ENCODE results near the gene POLD1.

DNA sequence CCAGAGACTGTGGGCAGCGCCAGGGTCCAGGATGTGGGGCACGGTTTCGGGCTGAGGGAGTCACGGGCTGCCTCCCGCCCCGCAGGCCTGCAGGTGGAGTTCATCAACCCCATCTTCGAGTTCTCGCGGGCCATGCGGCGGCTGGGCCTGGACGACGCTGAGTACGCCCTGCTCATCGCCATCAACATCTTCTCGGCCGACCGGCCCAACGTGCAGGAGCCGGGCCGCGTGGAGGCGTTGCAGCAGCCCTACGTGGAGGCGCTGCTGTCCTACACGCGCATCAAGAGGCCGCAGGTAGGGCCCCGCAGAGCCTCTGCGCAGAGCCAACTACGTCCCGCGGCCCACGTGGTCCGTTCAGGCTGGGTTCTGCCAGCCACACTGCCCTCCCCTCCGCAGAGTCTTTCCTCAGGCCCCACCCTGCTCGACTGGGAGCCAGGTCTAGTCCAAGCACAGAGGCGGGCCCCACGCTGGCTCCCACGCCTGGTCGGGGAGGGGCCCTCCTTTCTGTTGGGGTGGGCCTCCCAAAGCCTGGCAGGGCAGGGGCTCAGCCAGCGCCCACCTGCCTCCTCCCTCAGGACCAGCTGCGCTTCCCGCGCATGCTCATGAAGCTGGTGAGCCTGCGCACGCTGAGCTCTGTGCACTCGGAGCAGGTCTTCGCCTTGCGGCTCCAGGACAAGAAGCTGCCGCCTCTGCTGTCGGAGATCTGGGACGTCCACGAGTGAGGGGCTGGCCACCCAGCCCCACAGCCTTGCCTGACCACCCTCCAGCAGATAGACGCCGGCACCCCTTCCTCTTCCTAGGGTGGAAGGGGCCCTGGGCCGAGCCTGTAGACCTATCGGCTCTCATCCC lies 2.0 kb upstream of the POLD1 start:
- TF ChIP-seq CTCF (IDR thresholded peaks at IDR 0.05; ENCODE audit: low read depth, low read length, missing input control) (no peak), RAD21 (IDR thresholded peaks at IDR 0.05) (no peak), EGR1 (IDR thresholded peaks at IDR 0.05; ENCODE audit: low read depth in 2 of 2) (no peak), HNF4A (conservative IDR thresholded peaks at IDR 0.05) (no peak), TAF1 (conservative IDR thresholded peaks at IDR 0.05) (no peak), REST (IDR thresholded peaks at IDR 0.05) (no peak), MAX (IDR thresholded peaks at IDR 0.05) (no peak)
- TF ChIP-seq, protein P1, sequence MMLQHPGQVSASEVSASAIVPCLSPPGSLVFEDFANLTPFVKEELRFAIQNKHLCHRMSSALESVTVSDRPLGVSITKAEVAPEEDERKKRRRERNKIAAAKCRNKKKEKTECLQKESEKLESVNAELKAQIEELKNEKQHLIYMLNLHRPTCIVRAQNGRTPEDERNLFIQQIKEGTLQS (IDR thresholded peaks at IDR 0.05), result no peak

Measured in liver (tissue), 3 donors.